Thoracic aorta (tissue), 2 donors: Measurements from ENCODE around the gene FHIP2A. TPM values are rescaled to one million over a fixed set of nuclear protein-coding genes. Genes with fewer than 3 reads are reported as not detected.
A peak's percentile ranks its signal among the peaks of the same experiment; 100 is the strongest.

Source experiments
- ATAC-seq: fragments of 150-250 bp; one replicate; pipeline ENCODE4 v1.8.0; 2017; ENCODE audit warnings: low read depth; ENCODE audit not compliant: insufficient number of reproducible peaks, low FRiP score
- DNase-seq: peaks from one replicate; pipeline ENCODE4 v3.0.0-alpha.2; 2020; ENCODE audit warnings: low spot score
- H3K27ac ChIP-seq, 2 donors: fragments of 200-600 bp; sonication (generic); 1 replicate in 1 of 2; 2 replicates in 1 of 2; pipeline ENCODE4 v1.5.1; 2016; ENCODE audit warnings: mild to moderate bottlenecking in 2 of 2, moderate library complexity in 2 of 2
- H3K27me3 ChIP-seq: fragments of 200-600 bp; sonication (generic); replicated peaks from 2 replicates; pipeline ENCODE4 v1.6.0; 2016; ENCODE audit warnings: mild to moderate bottlenecking; ENCODE audit not compliant: insufficient read depth
- H3K36me3 ChIP-seq: fragments of 200-600 bp; sonication (generic); one replicate; pipeline ENCODE4 v1.5.1; 2016
- H3K4me1 ChIP-seq, 2 donors: fragments of 200-600 bp; sonication (generic); 1 replicate in 1 of 2; 2 replicates in 1 of 2; pipeline versions ENCODE4 v1.5.1 to v1.6.0; 2016; ENCODE audit warnings: low read depth in 2 of 2, mild to moderate bottlenecking in 1 of 2; ENCODE audit not compliant: control insufficient read depth in 1 of 2
- H3K4me3 ChIP-seq: fragments of 200-600 bp; sonication (generic); 2 replicates; pipeline ENCODE4 v1.5.1; 2016; ENCODE audit warnings: mild to moderate bottlenecking
- H3K9me3 ChIP-seq: fragments of 200-600 bp; sonication (generic); 2 replicates; pipeline ENCODE4 v1.5.1; 2016
- CTCF ChIP-seq: fragments of 200-600 bp; sonication (generic); IDR thresholded peaks from one replicate; pipeline ENCODE4 v1.5.1; 2019; ENCODE audit warnings: antibody characterized with exemption
- total RNA-seq, 2 donors: library from RNA; depleted of rRNA; stranded (reverse); fragments of >200 nt; gene quantifications; one replicate each; pipeline versions ENCODE4 v1.1.0 to v1.2.3, GENCODE V29; 2016

The FHIP2A gene
- total RNA-seq, 2 donors from 2014 or later: 38.4 to 70.5 TPM

GRCh38 chr10:114824391-114824790 is 2.8 kb downstream of the FHIP2A start:
- Histone ChIP-seq H3K4me3 (peak overlapping the region; percentile 96), H3K4me1 (peaks cover 23 to 38% of the 10 kb centered on the region in 2 donors), H3K9me3 (no peaks in the 10 kb centered on the region), H3K36me3 (no peaks in the 10 kb centered on the region), H3K27ac (peak overlapping the region in 1 of 2 donors; percentile 13), H3K27me3 (no peaks in the 10 kb centered on the region)
- ATAC-seq (no peak), DNase-seq (no peak)
- no peak for TF ChIP-seq CTCF

GRCh38 chr10:114825513-114826253 is 4.1 kb downstream of the FHIP2A start:
- Histone ChIP-seq H3K4me1 (peaks cover 23 to 49% of the 10 kb centered on the region in 2 donors), H3K36me3 (no peaks in the 10 kb centered on the region), H3K27me3 (no peaks in the 10 kb centered on the region), H3K27ac (no peak overlapping the region), H3K4me3 (peak overlapping the region; percentile 6), H3K9me3 (no peaks in the 10 kb centered on the region)
- no peak for ATAC-seq
- TF ChIP-seq CTCF: no peak
- DNase-seq: no peak

- Histone ChIP-seq H3K4me1 (peaks cover 24 to 58% of the 10 kb centered on the region in 2 donors), H3K4me3 (no peak overlapping the region), H3K27ac (no peak overlapping the region), H3K36me3 (peaks cover 7% of the 10 kb centered on the region), H3K27me3 (no peaks in the 10 kb centered on the region), H3K9me3 (no peaks in the 10 kb centered on the region)
- DNase-seq: no peak
- TF ChIP-seq CTCF: no peak
- no peak for ATAC-seq
These were observed 7.8 kb downstream of the FHIP2A start for GRCh38 chr10:114829160-114829909.

- H3K4me1 ChIP-seq: peaks cover 9 to 39% of the 10 kb centered on the region in 2 donors
- ATAC-seq: no peak
- no peaks in the 10 kb centered on the region for H3K27me3 ChIP-seq
- no peak overlapping the region for H3K27ac ChIP-seq
- H3K36me3 ChIP-seq: peaks cover 7% of the 10 kb centered on the region
- no peak overlapping the region for H3K4me3 ChIP-seq
- no peak for DNase-seq
- no peak for TF ChIP-seq CTCF
- no peaks in the 10 kb centered on the region for H3K9me3 ChIP-seq
These were observed 9.7 kb downstream of the FHIP2A start for GRCh38 chr10:114831186-114831867.

DNA sequence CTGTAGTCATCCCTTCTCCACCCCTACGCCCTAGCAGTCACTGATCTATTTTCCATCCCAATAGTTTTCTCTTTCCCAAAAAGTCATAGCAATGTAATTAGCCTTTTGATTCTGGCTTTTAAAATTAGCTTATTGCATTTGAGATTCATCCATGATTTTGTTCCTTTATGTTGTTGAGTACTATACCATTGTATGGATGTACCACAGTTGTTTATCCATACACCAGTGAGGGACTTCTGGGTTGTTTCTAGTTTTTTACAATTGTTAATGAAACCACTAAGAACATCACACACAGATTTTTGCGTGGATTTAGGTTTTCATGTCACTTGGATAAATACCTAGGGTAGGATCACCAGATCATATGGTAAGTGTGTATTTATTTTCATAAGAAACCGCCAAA is 16.1 kb downstream of the FHIP2A start:
- Histone ChIP-seq H3K4me1 (peaks cover 1 to 3% of the 10 kb centered on the region in 2 donors), H3K27ac (no peak overlapping the region), H3K36me3 (peaks cover 23% of the 10 kb centered on the region), H3K4me3 (no peak overlapping the region), H3K9me3 (no peaks in the 10 kb centered on the region), H3K27me3 (no peaks in the 10 kb centered on the region)
- DNase-seq: no peak
- ATAC-seq: no peak
- no peak for TF ChIP-seq CTCF
